Activated CD4-positive, alpha-beta T cell treated with anti-CD3 and anti-CD28 coated beads, Interleukin-2, Interleukin-4, amounts not matched to agents 100 ng/mL and 50 ng/mL, durations not matched to agents 16 hours and 8 hours (primary cell): ENCODE measurements around the gene IGFLR1.
A peak's percentile ranks its signal among the peaks of the same experiment; 100 is the strongest.

Experiments
- DNase-seq: peaks from one replicate; pipeline ENCODE4 v3.0.0-alpha.2; 2020; ENCODE audit warnings: low spot score

The IGFLR1 gene, protein sequence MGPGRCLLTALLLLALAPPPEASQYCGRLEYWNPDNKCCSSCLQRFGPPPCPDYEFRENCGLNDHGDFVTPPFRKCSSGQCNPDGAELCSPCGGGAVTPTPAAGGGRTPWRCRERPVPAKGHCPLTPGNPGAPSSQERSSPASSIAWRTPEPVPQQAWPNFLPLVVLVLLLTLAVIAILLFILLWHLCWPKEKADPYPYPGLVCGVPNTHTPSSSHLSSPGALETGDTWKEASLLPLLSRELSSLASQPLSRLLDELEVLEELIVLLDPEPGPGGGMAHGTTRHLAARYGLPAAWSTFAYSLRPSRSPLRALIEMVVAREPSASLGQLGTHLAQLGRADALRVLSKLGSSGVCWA

GRCh38 chr19:35742121-35742724, at the start of gene IGFLR1:
Gene IGFLR1, minus strand, starts transcription at chr19:35742452. Its CDS starts 1,272 bp downstream, at chr19:35741180.
- DNase-seq = peak; percentile 79

DNA sequence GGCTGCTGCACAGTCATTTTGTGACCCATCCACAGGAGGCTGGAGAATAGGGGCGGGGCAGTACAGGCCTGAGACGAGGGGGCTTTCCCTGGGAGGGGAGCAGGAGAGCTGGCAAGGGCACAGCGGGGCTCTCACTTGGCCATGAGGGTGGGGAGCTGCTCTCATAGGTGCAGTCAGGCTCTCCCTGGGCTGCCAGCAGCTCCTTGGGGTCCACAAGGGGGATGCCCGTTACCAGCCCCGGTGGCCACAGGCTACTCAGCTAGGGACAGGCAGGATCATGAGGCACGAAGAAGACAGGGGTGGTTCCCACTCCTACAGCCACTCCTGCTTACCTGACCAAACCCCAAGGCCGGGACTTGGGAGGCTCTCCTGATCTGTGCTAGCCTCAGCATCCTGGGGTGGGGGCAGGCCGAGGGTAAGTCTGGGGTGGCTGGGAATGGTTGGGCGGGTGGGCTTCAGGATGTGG, 49.6 kb upstream of the IGFLR1 start:
- no peak for DNase-seq

- no peak for DNase-seq
These were observed 48.9 kb upstream of the IGFLR1 start for GRCh38 chr19:35790981-35791813.

- DNase-seq = no peak
These were observed 48.0 kb upstream of the IGFLR1 start for GRCh38 chr19:35789978-35790944.

GRCh38 chr19:35789195-35789977, 47.1 kb upstream of the IGFLR1 start:
- DNase-seq = no peak

- DNase-seq = no peak
These were observed 46.1 kb upstream of the IGFLR1 start for GRCh38 chr19:35788205-35788960.

DNA sequence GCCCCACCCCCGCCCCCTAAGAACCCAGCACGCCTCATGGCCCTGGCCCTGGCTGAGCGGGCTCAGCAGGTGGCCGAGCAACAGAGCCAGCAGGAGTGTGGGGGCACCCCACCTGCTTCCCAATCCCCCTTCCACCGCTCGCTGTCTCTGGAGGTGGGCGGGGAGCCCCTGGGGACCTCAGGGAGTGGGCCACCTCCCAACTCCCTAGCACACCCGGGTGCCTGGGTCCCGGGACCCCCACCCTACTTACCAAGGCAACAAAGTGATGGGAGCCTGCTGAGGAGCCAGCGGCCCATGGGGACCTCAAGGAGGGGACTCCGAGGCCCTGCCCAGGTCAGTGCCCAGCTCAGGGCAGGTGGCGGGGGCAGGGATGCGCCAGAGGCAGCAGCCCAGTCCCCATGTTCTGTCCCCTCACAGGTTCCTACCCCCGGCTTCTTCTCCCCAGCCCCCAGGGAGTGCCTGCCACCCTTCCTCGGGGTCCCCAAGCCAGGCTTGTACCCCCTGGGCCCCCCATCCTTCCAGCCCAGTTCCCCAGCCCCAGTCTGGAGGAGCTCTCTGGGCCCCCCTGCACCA, 45.1 kb upstream of the IGFLR1 start:
- no peak for DNase-seq

GRCh38 chr19:35786299-35787160, 44.3 kb upstream of the IGFLR1 start:
- no peak for DNase-seq

DNA sequence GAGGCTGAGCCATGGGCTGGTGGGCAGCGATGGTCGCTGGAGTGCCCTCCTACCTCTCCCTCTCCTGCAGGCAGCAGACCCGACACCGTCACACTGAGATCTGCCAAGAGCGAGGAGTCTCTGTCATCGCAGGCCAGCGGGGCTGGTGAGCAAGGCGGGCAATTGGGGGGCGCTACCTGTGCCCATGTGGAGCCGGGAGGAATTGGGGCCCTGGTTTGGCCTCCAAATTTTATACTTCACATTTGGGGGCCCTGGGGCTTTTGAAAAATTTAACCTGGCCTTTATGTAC, 43.0 kb upstream of the IGFLR1 start:
- no peak for DNase-seq

GRCh38 chr19:35784503-35785338, 42.5 kb upstream of the IGFLR1 start:
- DNase-seq = no peak

DNA sequence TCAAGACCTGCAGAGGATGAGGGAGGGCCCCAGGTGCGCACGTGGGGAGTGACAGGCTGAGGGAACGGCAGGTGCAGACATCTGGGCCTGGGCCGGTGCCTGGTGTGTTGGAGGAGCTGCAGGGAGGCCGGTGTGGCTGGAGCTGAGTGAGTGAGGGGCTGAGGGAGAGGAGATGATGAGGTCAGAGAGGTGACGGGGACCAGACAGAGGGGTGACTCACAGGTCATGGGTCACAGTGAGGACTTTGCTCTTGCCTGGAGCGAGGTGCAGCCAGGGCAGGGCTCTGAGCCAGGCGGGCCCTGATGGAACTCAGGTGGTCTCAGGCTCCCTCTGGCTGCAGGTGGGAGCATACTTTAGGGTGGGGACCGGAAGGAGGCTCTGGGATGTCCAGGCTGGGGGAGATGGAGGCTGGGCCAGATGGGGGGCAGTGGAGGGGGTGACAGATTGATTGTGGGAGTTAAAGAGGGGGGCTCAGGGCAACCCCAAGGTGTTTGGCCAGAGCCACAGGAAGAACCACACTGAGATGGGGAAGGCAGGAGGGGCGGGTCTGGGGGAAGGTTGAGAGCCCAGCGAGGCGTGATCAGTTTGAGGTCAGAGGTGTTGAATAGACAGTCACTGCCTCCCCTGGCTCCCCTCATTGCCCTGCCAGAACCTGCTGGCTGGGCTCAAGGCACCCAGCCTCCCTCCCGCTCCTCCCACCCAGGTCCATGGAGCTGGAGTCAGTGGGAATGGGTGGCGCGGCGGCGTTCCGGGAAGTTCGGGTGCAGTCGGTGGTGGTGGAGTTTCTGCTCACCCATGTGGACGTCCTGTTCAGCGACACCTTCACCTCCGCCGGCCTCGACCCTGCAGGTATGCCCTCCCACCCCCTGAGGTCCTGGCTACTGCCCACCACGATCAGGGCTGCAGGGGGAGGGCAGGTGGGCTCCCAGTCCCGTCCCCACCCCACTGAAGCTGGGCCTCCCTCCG, 41.5 kb upstream of the IGFLR1 start:
- DNase-seq = no peak

- DNase-seq = no peak
These were observed 40.3 kb upstream of the IGFLR1 start for GRCh38 chr19:35782589-35782988.

GRCh38 chr19:35781650-35782049, 39.4 kb upstream of the IGFLR1 start:
- DNase-seq = no peak

DNA sequence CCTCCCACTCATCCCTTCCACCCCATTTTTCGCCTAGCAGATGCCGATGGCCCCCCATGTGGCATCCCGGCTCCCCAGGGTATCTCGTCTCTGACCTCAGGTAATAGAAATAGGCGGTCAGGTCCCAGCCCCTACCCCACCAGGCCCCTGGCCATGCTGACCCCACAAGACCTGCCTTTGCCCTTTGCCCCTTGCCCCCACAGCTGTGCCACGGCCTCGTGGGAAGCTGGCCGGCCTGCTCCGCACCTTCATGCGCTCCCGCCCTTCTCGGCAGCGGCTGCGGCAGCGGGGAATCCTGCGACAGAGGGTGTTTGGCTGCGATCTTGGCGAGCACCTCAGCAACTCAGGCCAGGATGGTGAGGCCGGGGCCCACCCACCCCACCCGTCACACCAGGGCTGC, 38.5 kb upstream of the IGFLR1 start:
- no peak for DNase-seq

GRCh38 chr19:35780058-35780457, 37.8 kb upstream of the IGFLR1 start:
- DNase-seq = no peak

GRCh38 chr19:35779033-35779432, 36.8 kb upstream of the IGFLR1 start:
- DNase-seq = no peak

DNA sequence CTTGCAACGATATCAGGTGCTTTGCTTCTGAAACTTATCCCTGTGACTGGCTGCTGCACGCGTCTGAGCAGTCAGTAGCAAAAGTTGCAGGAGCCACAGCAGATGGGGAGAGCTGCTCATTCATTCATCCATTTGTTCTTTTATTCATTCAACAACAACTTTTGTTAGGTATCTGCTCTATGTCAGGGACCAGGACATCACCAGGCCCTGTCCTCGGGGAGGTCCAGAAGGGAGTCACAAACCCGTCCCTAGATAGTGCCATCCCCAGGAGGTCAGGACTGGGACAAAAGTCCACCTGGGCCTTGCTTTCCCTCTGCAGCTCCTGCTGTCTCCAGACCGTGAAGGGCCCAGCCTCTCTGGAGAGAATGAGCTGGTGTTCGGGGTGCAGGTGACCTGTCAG, 35.7 kb upstream of the IGFLR1 start:
- DNase-seq = no peak
